Measurements from ENCODE around the gene TSC22D4.

The TSC22D4 gene

DNA sequence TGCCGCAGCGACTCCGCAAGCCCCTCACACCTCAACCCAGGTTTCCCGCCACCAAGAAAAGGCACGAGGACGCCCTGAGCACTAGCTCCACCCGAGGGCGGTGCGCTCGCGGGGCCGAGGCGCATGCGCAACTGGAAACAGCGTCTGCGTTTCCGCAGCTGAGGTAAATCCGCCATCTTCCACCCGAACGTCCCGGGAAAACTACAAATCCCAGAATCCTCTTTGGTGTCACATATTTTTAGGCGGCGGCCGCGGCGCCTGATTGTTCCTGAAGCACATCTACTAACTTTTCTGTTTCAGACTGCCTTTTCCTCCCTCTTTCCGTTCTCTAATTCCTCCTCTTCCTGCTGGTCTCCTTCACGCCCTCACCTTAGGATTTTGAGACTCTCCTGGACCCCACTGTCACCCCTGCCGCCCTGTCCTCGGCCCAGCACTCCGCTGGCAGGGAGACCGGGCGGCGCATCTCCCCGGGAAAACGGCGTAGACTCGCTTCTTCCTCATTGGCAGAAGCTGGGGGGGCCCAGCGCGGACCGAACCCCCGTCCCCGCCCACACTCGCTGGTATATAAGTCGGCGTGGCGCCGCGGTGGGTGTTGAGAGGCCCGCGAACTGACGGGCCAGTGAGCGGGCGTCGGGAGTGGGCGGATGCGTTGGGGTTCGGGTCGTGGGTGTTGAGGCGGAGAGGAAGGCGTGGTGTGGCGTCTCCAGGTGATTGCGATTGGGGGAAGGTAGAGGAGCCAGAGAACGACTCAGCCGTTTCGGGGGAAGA is 50.6 kb downstream of the TSC22D4 start, which contains the start of gene ZCWPW1:
ZCWPW1 (minus strand) TSS at position 505 of the 768 bp plus-strand sequence. CDS start 8,054 bp downstream, outside the sequence.
- peak; percentile 92 for DNase-seq (ENCODE audit: low read depth)

DNA sequence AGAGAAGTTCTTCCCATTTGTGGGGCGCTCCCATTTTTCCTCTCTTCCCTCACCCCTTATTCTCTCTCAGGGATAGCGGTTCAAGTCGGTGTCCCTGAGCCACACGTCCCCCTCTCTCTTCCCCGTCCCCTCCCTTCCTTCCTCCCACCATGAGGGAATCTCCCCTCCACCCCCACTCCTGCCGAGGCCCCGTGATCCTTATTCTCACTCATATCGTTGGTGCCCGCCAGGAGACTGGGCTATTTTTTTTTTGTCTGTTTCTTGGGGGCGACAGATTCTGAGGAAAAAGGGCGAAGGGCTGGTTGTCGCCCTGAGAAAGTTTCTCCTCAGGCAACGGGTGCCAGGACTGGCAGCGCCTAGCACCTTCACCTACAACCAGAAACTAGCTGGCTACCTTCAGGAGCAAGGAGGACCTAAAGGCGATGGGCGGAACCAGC is 51.2 kb downstream of the TSC22D4 start:
- no peak for DNase-seq (ENCODE audit: low read depth)

DNA sequence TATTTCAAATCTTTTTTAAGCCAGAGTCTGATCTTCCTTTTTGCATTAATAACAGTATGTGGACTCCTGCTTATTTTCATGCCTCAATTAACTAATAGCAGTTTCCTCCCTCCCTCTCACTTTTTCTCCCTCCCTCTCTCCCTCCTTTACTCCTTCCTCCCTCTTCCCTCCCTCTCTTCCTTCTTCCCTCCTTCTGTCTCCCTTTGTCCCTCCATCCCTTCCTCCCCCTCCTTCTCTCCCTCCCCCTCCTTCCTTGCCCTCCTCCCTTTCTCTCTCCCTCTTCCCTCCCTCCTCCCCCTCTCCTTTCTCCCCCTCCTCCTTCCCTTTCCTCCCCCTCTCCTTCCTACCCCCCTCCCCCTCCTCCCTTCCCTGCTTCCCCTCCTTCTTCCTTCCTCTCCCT is 52.5 kb downstream of the TSC22D4 start:
- no peak for DNase-seq (ENCODE audit: low read depth)

DNA sequence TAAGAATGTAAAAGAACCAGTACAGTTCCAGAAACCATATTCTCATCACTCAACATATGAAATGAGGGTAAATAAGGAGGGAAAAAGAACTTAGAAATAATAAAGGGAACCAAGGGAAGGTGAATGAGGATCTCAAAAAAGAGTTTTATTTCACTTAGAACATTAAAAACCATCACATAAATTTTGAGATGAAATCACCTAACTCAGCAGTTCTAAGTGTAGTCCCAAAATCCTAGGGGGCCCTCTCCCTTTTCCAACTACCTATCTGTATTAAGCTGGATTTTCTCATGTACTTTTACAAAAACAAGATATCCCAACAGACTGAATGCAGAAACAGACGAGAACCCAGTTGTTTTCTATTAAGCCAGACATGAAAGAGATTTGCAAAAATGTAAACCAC is 53.7 kb downstream of the TSC22D4 start:
- no peak for DNase-seq (ENCODE audit: low read depth)

DNA sequence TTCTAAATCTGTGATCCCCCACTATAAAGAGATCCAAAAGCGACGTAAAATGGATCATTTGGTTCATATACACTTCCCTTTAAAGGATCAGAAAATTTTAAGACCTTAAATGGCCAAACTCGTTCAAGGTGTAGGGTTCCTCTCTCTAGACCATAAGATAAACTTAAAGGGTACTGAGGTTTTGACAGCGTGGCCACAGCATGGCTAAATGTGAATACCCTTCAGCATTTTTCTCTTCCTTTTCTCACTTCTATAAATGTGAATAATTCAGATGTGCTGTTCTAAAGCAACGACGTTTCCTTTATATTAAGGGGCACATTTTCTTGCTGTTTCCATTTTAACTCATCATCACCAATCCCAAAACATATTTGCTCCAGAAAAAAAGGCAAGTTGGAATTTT is 55.7 kb downstream of the TSC22D4 start:
- DNase-seq (ENCODE audit: low read depth), result no peak

DNA sequence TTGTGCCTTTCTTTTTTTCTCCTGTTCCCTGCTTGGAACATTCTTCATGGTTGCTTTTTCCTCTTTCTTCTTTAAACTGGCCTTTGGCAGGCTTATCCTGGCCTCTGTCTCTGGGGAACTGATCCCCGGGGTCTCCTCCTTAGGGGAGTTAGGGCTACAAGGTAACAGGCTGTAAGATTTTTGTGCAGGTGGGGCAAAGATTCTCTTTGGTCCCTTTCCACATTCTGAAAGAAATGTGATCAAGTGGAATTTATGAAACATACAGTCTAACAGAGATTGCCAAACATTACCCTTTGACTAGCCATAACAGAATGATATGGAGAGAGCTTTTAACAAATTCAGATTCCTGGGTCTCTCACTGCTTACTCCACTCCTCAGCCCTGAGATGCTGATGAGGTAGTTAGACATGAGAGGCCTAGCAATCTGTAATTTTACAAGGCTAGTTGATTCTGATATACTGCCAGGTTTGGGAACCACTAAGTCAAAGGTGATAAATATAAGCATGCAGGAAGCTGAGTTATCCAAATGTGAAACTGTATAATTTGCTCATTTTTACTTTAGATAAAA is 59.3 kb downstream of the TSC22D4 start:
- DNase-seq (ENCODE audit: low read depth), result no peak

DNA sequence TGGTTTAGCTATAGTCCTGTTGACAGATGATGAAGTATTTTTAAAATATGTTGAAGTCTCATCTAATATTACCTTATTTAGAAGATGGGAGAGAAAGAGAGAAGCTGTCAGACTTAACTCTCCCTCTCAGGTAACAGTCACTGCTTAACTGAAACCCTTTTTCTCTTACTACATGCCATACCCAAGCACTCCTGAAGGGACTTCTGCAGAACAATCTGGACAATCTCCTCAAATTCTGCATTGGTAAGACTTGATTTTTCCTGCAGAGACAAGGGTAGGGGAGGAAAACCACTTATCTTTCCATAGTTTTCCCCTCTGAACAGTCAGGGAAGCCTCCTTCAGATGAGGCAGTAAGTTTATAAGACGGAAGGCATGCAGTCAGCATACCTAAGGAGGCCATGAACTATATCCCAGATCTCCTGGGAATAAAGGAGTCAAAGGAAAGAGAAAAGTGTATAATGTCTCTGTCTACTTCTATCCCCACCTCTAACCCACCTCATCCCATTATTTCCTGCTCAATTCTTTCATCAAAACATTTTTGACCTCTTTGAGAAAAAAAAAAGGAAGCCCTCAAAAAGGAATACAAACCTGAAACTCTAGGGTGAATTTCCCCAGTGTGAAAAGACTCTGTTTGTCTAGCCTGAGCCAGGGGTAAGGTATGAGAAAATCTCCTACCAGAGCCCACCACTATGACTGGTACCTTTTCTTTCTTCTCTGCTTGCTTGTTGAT is 59.9 kb downstream of the TSC22D4 start:
- no peak for DNase-seq (ENCODE audit: low read depth)
